ENCODE data around the gene RSRC1.

Gene RSRC1

DNA sequence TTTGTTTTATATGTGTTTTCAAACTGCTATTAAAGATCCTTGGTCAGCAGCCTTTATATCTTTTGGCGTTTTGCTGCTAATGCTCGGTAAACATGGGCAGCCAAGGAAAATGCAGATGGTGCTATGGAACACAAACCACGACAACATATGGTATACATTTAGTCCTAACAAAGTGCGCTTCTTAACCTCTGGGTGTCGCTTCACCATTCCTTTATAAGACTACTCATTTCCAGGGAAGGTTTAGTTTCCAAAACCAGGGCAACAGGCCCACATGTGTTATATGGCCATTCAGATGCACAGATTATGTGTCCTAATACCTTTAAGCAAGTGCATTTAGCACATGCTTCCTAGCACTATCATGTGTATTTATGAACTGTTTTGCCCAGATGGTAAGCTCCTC, 18.4 kb upstream of the RSRC1 start:
- Histone ChIP-seq H3K27ac (ENCODE audit: low read length) (no peak overlapping the region), H3K36me3 (ENCODE audit: control insufficient read depth in 2 of 2, insufficient read depth in 2 of 2, low read length in 2 of 2) (no peaks in the 10 kb centered on the region), H3K27me3 (ENCODE audit: control insufficient read depth in 1 of 2, insufficient read depth in 2 of 2, low read length in 2 of 2) (peaks cover 32 to 43% of the 10 kb centered on the region in 2 donors), H3K4me3 (ENCODE audit: low read length in 2 of 2) (no peak overlapping the region), H3K9me3 (ENCODE audit: control insufficient read depth in 2 of 2, low read length in 2 of 2) (no peaks in the 10 kb centered on the region), H3K4me1 (ENCODE audit: control insufficient read depth, insufficient read depth, low read length) (no peaks in the 10 kb centered on the region), H3K9ac (ENCODE audit: low read length in 2 of 2) (no peak overlapping the region)

DNA sequence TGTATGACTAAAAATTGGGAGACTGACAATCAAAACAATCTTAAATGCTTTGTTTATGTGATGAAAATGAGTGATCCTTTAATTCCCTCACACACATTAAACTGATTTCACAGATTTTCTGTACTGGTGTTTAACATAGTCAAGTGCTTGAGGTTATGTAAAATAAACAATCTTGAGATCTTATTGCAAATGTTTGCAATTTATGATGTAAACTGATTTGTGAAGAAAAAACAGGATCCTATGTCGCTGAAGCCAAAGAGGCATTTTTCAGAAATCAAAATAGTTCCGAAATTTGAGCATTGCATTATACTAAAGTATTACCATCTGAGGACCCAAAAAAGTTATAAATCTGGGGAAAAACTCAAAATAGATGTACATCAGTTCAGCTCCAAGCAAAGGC, 16.4 kb upstream of the RSRC1 start:
- Histone ChIP-seq H3K36me3 (ENCODE audit: control insufficient read depth in 2 of 2, insufficient read depth in 2 of 2, low read length in 2 of 2) (no peaks in the 10 kb centered on the region), H3K27ac (ENCODE audit: low read length) (no peak overlapping the region), H3K27me3 (ENCODE audit: control insufficient read depth in 1 of 2, insufficient read depth in 2 of 2, low read length in 2 of 2) (peaks cover 48 to 59% of the 10 kb centered on the region in 2 donors), H3K9me3 (ENCODE audit: control insufficient read depth in 2 of 2, low read length in 2 of 2) (no peaks in the 10 kb centered on the region), H3K4me1 (ENCODE audit: control insufficient read depth, insufficient read depth, low read length) (peaks cover 9% of the 10 kb centered on the region), H3K9ac (ENCODE audit: low read length in 2 of 2) (no peak overlapping the region), H3K4me3 (ENCODE audit: low read length in 2 of 2) (no peak overlapping the region)

DNA sequence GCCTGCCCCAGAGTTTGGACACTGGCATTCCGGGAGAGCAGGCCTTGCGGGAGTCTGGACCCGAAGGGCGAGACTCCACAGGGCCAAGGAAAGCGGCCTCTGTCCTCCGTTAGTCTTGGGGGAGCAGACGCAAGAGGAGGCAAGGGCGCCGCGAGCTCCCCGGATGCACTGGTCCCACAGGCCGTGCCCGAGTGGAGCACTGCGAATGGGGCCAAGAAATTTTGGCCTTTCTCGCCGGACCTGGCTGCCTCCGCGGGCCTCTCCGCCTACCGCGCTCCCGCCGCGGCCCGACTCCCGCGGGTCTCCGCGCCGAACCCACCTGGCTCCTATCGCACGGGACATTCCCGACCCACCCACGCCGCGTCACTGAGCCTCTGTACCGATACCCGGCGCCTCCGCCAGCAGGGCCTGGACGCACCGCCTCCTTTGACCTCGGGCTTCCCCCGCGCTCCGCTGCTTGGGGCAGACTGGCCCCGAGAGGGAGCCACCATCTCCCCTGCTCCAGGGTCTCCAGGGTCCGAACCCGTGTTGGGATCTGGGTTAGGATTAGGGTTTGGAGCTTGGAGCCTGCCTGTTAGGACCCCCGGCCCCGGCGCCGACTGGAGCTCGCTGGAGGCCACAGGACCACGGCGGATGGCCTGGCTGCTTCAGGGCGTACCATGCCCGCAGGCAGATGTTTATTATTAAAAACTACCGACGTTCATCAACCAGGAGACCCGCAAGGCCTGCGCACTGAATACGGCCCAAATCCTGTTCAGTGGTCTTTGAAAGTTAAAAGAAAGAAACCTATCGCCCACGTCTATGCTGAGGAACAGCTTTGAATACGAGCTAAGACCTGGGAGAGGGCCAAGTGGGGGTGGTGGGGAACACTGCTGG, 15.4 kb upstream of the RSRC1 start:
- no peak overlapping the region for H3K4me3 ChIP-seq (ENCODE audit: low read length in 2 of 2)
- H3K9me3 ChIP-seq (ENCODE audit: control insufficient read depth in 2 of 2, low read length in 2 of 2): no peaks in the 10 kb centered on the region
- H3K27me3 ChIP-seq (ENCODE audit: control insufficient read depth in 1 of 2, insufficient read depth in 2 of 2, low read length in 2 of 2): peaks cover 53 to 66% of the 10 kb centered on the region in 2 donors
- H3K36me3 ChIP-seq (ENCODE audit: control insufficient read depth in 2 of 2, insufficient read depth in 2 of 2, low read length in 2 of 2): no peaks in the 10 kb centered on the region
- H3K4me1 ChIP-seq (ENCODE audit: control insufficient read depth, insufficient read depth, low read length): peaks cover 9% of the 10 kb centered on the region
- H3K27ac ChIP-seq (ENCODE audit: low read length): no peak overlapping the region
- no peak overlapping the region for H3K9ac ChIP-seq (ENCODE audit: low read length in 2 of 2)

DNA sequence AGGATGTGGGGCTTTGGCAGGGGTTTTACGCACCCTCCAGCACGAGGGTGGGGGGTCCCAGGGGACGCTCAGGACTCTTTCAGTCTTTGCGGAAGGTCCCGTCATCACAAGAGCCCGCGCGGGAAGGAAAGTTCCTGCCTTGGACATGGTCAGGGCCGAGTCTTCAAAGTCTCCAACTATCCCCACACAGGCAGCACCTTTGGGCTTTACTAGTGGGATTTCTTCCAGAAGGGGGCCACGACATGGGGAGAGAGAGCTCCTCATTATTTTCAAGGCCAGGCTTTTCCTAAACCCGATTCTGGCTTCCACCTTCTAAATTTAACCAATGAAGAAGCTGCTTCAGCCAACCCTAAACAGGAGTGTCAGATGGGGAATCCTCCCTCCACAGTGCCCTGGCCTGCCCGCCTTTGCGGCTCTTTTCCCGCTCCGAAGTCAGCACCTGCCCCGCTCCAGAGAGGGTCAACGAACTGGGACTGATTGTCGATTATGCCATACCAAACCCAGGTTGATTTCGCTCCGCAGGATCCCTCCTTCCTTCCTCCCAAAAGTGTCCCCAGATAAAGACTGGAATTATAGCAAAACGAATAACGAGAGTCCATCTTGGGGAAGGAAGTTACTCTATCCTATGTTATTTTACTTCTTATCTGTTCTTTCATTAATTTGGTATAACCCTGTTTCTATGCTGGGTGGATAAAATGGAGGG, 14.6 kb upstream of the RSRC1 start:
- peaks cover 57 to 73% of the 10 kb centered on the region in 2 donors for H3K27me3 ChIP-seq (ENCODE audit: control insufficient read depth in 1 of 2, insufficient read depth in 2 of 2, low read length in 2 of 2)
- no peaks in the 10 kb centered on the region for H3K9me3 ChIP-seq (ENCODE audit: control insufficient read depth in 2 of 2, low read length in 2 of 2)
- H3K9ac ChIP-seq (ENCODE audit: low read length in 2 of 2): no peak overlapping the region
- no peaks in the 10 kb centered on the region for H3K36me3 ChIP-seq (ENCODE audit: control insufficient read depth in 2 of 2, insufficient read depth in 2 of 2, low read length in 2 of 2)
- no peak overlapping the region for H3K27ac ChIP-seq (ENCODE audit: low read length)
- peaks cover 9% of the 10 kb centered on the region for H3K4me1 ChIP-seq (ENCODE audit: control insufficient read depth, insufficient read depth, low read length)
- H3K4me3 ChIP-seq (ENCODE audit: low read length in 2 of 2): no peak overlapping the region

DNA sequence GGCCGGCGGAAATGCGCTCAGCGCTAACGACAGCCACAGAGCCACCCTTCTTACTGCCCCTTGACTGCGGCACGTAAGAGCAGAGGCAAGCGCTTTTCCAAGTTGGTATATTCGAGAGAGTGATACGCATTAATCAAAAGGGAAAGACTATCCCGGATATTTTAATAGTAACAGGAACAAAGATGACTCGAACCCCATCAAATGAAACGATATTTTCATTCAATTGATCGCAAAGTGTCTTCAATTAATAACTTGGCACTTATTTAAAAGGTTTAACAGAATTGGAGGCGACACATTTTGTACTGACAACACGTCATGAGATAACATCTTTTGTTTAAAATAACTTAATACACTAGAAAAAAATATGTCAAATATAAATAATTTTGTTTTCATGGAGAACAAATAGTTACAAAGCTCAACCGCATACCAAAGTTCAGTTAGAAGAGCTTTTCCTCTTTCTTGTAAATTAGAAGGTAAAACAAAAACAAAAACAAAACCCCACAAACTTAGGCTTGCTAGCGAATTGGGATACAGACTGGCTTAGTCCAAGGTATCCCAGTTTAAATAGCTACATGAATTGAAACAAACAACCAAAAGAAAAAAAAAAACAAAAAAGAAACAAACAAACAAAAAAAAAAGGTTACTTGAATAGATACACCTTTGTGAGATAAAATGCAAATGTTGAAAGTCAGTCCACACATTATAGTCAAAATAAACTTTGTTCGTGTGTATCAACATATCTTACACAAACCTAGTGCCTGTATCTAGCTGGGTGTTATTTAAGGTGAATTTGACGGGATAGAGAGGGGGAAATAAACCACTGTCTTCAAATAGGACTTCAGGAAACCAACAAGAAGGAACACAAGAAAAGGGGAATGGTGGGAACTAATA, 13.8 kb upstream of the RSRC1 start:
- no peak overlapping the region for H3K4me3 ChIP-seq (ENCODE audit: low read length in 2 of 2)
- peaks cover 64 to 81% of the 10 kb centered on the region in 2 donors for H3K27me3 ChIP-seq (ENCODE audit: control insufficient read depth in 1 of 2, insufficient read depth in 2 of 2, low read length in 2 of 2)

DNA sequence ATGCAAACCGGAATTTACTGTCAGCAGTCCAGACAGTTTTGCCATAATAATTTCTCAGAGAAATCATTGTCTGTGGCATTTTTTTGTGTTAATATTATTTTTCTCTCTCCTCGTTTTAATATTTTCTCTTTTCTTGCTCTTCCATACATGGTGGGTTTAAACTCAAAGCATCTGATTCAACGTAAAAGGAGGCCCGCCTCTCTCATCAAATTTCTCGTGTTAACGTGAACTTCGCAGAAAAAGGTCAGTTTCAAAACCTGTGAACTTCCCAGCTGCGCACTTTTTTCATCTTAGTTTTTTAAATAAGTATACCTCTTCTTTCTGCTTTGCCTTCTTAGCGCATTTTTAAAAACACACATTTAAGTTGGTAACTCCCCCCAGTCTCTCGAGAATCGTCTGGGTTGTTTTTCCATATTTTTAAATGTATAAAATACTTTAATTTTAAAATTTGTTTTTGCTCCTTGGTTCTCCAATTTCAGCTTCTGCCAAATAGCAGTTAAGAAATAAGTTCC, 12.8 kb upstream of the RSRC1 start:
- Histone ChIP-seq H3K4me3 (ENCODE audit: low read length in 2 of 2) (no peak overlapping the region), H3K9me3 (ENCODE audit: control insufficient read depth in 2 of 2, low read length in 2 of 2) (no peaks in the 10 kb centered on the region), H3K9ac (ENCODE audit: low read length in 2 of 2) (no peak overlapping the region), H3K36me3 (ENCODE audit: control insufficient read depth in 2 of 2, insufficient read depth in 2 of 2, low read length in 2 of 2) (no peaks in the 10 kb centered on the region), H3K27me3 (ENCODE audit: control insufficient read depth in 1 of 2, insufficient read depth in 2 of 2, low read length in 2 of 2) (peaks cover 69 to 87% of the 10 kb centered on the region in 2 donors), H3K27ac (ENCODE audit: low read length) (no peak overlapping the region), H3K4me1 (ENCODE audit: control insufficient read depth, insufficient read depth, low read length) (peaks cover 9% of the 10 kb centered on the region)

More for the DNA sequence above, 13.8 kb upstream of the RSRC1 start:
- H3K9ac ChIP-seq (ENCODE audit: low read length in 2 of 2): no peak overlapping the region
- no peaks in the 10 kb centered on the region for H3K9me3 ChIP-seq (ENCODE audit: control insufficient read depth in 2 of 2, low read length in 2 of 2)
- H3K36me3 ChIP-seq (ENCODE audit: control insufficient read depth in 2 of 2, insufficient read depth in 2 of 2, low read length in 2 of 2): no peaks in the 10 kb centered on the region
- H3K27ac ChIP-seq (ENCODE audit: low read length): no peak overlapping the region
- peaks cover 9% of the 10 kb centered on the region for H3K4me1 ChIP-seq (ENCODE audit: control insufficient read depth, insufficient read depth, low read length)

DNA sequence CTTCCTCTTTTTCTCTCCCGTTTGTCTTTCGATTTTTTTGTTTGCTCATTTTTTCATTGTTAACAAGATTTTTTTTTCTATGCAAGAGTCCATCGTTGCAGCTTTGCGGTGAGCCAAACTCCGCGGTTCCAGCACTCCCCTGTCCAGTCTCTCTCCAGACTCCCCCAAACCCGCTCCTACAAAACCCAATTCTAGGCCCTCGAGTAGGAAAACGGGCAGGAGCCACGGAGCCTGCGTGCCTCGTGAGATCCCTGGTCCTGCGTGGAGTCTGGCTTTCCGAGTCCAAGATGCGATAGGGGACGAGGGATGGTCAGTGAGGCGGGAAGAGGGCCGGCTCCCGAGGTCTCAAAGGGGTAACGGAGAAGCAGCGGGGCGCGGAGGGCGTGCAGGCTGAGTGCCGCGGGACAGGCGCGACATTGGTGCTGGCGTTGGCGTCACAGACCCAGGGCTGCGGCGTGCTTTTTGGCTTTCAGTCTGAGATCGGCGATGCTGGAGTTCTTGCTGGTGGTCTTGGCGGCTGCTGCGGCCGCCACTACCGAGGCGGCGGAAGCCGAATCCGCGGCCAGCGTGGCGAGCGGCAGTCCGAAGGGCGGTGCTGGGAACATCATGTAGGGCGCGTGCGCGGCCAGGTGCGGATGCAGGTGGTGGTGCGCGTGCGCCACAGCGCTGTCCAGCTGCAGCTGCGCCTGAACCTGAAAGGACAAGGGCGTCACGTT, 12.1 kb upstream of the RSRC1 start:
- peaks cover 76 to 92% of the 10 kb centered on the region in 2 donors for H3K27me3 ChIP-seq (ENCODE audit: control insufficient read depth in 1 of 2, insufficient read depth in 2 of 2, low read length in 2 of 2)
- no peaks in the 10 kb centered on the region for H3K9me3 ChIP-seq (ENCODE audit: control insufficient read depth in 2 of 2, low read length in 2 of 2)
- no peak overlapping the region for H3K27ac ChIP-seq (ENCODE audit: low read length)
- no peak overlapping the region for H3K9ac ChIP-seq (ENCODE audit: low read length in 2 of 2)
- peak overlapping the region; percentile 32 to 58 for H3K4me3 ChIP-seq (ENCODE audit: low read length in 2 of 2)
- H3K4me1 ChIP-seq (ENCODE audit: control insufficient read depth, insufficient read depth, low read length): peaks cover 9% of the 10 kb centered on the region
- no peaks in the 10 kb centered on the region for H3K36me3 ChIP-seq (ENCODE audit: control insufficient read depth in 2 of 2, insufficient read depth in 2 of 2, low read length in 2 of 2)

DNA sequence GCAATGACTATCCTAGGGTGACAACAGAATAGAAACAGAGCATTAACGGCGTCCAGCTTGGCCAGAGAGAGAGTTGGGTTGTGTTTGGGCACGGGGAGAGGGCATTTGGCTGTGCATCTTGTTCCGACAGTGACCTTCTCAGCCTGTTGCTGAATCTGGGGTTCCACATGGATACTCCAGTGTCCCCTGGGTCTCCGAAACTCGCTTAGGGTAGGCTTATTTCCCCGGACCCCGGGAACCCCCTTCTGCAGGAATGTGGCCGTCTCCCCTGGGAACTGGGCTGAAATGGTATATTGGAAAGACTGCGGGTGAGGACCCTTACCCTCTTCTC, 11.6 kb upstream of the RSRC1 start:
- Histone ChIP-seq H3K9me3 (ENCODE audit: control insufficient read depth in 2 of 2, low read length in 2 of 2) (no peaks in the 10 kb centered on the region), H3K4me3 (ENCODE audit: low read length in 2 of 2) (peak overlapping the region; percentile 32 to 58), H3K27ac (ENCODE audit: low read length) (no peak overlapping the region), H3K27me3 (ENCODE audit: control insufficient read depth in 1 of 2, insufficient read depth in 2 of 2, low read length in 2 of 2) (peaks cover 81 to 95% of the 10 kb centered on the region in 2 donors), H3K4me1 (ENCODE audit: control insufficient read depth, insufficient read depth, low read length) (peaks cover 13% of the 10 kb centered on the region), H3K36me3 (ENCODE audit: control insufficient read depth in 2 of 2, insufficient read depth in 2 of 2, low read length in 2 of 2) (no peaks in the 10 kb centered on the region), H3K9ac (ENCODE audit: low read length in 2 of 2) (no peak overlapping the region)

DNA sequence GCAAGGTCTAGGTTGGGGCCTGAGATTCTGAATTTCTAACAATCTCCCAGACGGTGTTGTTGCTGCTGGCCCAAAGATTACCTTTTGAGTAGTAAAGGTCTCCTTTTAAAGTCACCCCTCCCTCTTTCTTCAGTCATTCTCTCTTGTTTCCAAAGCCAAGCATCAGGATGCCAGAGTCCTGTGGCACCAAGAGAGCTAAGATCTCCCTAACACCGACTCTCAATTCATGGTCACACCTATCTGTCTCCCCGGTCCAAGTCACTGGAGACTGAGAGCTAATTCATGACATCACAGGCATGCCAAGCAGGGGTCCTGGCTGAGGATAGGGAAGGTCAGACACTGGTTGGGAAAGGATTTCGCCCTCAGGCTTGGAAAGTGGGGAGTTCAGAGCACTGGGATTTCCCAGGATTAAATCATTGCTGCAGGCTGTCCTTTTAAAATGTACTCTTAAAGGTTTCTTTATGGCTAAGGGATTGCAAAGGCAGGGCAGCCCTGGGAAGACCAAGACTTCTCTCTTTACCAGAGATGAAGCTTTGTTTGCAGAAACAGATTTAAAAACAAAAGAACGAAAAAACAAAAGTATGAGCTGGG, 11.0 kb upstream of the RSRC1 start:
- no peak overlapping the region for H3K27ac ChIP-seq (ENCODE audit: low read length)
- H3K9me3 ChIP-seq (ENCODE audit: control insufficient read depth in 2 of 2, low read length in 2 of 2): no peaks in the 10 kb centered on the region
- peaks cover 84 to 96% of the 10 kb centered on the region in 2 donors for H3K27me3 ChIP-seq (ENCODE audit: control insufficient read depth in 1 of 2, insufficient read depth in 2 of 2, low read length in 2 of 2)
- H3K9ac ChIP-seq (ENCODE audit: low read length in 2 of 2): no peak overlapping the region
- H3K36me3 ChIP-seq (ENCODE audit: control insufficient read depth in 2 of 2, insufficient read depth in 2 of 2, low read length in 2 of 2): no peaks in the 10 kb centered on the region
- no peak overlapping the region for H3K4me3 ChIP-seq (ENCODE audit: low read length in 2 of 2)
- H3K4me1 ChIP-seq (ENCODE audit: control insufficient read depth, insufficient read depth, low read length): peaks cover 15% of the 10 kb centered on the region
